SK-N-SH (cell line): ENCODE measurements around the gene SNRPF. TPM values are rescaled to one million over a fixed set of nuclear protein-coding genes. Genes with fewer than 3 reads are reported as not detected.

Experiments
- CHD2 ChIP-seq: fragments of 150-350 bp; IDR thresholded peaks from 2 replicates; pipeline ENCODE4 v1.6.1; 2018; ENCODE audit warnings: low read length; ENCODE audit not compliant: partially characterized antibody
- ELF1 ChIP-seq: IDR thresholded peaks from 2 replicates; pipeline ENCODE4 v1.4.0; 2012
- EP300 ChIP-seq, 2 experiments: IDR thresholded peaks; 2 replicates each; pipeline versions ENCODE4 v1.4.0 to v1.6.1; 2012; ENCODE audit warnings: borderline replicate concordance in 1 of 2, low read depth in 1 of 2, low read length in 1 of 2
- EZH2phosphoT487 ChIP-seq: fragments of 200-600 bp; sonication (generic); IDR thresholded peaks from 2 replicates; pipeline ENCODE4 v1.6.1; 2017; ENCODE audit warnings: low read depth, mixed run types, mild to moderate bottlenecking, antibody characterized with exemption, moderate library complexity, borderline replicate concordance
- GABPA ChIP-seq: IDR thresholded peaks from 2 replicates; pipeline ENCODE4 v1.4.0; 2012; ENCODE audit warnings: low read depth, mild to moderate bottlenecking
- GATA2 ChIP-seq: sonication (generic); formaldehyde crosslinking; IDR thresholded peaks from 2 replicates; pipeline ENCODE4 v1.5.0; 2020; ENCODE audit warnings: mild to moderate bottlenecking, missing genetic modification reagents
- MXI1 ChIP-seq: IDR thresholded peaks from 2 replicates; pipeline ENCODE4 v1.6.1; 2012; ENCODE audit warnings: mild to moderate bottlenecking, low read depth, low read length, improper control_type of control experiment
- NRF1 ChIP-seq: IDR thresholded peaks from 2 replicates; pipeline ENCODE4 v1.6.1; 2012; ENCODE audit warnings: low read depth, mild to moderate bottlenecking, low read length
- POLR2AphosphoS5 ChIP-seq: IDR thresholded peaks from 2 replicates; pipeline ENCODE4 v1.6.1; 2012; ENCODE audit warnings: low read depth, low read length
- RAD21 ChIP-seq: IDR thresholded peaks from 2 replicates; pipeline ENCODE4 v1.6.1; 2012; ENCODE audit warnings: mild to moderate bottlenecking, low read length
- RCOR1 ChIP-seq: fragments of 150-350 bp; IDR thresholded peaks from 2 replicates; pipeline ENCODE4 v1.6.1; 2017; ENCODE audit warnings: antibody characterized with exemption, low read length
- RFX5 ChIP-seq: IDR thresholded peaks from 2 replicates; pipeline ENCODE4 v1.6.1; 2012; ENCODE audit warnings: mild to moderate bottlenecking, improper control_type of control experiment, low read length
- RXRA ChIP-seq: IDR thresholded peaks from 2 replicates; pipeline ENCODE4 v1.4.0; 2012; ENCODE audit warnings: low read depth, mild to moderate bottlenecking, borderline replicate concordance
- SIN3A ChIP-seq: IDR thresholded peaks from 2 replicates; pipeline ENCODE4 v1.6.1; 2012; ENCODE audit warnings: low read depth, mild to moderate bottlenecking, low read length, moderate library complexity, borderline replicate concordance
- SMC3 ChIP-seq: IDR thresholded peaks from 2 replicates; pipeline ENCODE4 v1.6.1; 2012; ENCODE audit warnings: low read depth, low read length, improper control_type of control experiment
- TAF1 ChIP-seq: IDR thresholded peaks from 2 replicates; pipeline ENCODE4 v1.6.1; 2012; ENCODE audit warnings: low read depth, mild to moderate bottlenecking, low read length, moderate library complexity, borderline replicate concordance
- TCF12 ChIP-seq: IDR thresholded peaks from 2 replicates; pipeline ENCODE4 v1.4.0; 2012
- polyA plus RNA-seq, 3 experiments: library from polyadenylated mRNA; depleted of rRNA; stranded (reverse); fragments of >200 nt; gene quantifications; 2 replicates each; pipeline ENCODE4 v1.2.3, GENCODE V29; 2012
- TF ChIP-seq, protein P1 (sequence below): IDR thresholded peaks from 2 replicates; pipeline ENCODE4 v1.4.0; 2012; ENCODE audit warnings: low read depth, borderline replicate concordance
- TF ChIP-seq, protein P2 (sequence below): fragments of 200-600 bp; sonication (generic); IDR thresholded peaks from 2 replicates; pipeline ENCODE4 v1.6.1; 2017; ENCODE audit warnings: antibody characterized with exemption, mild to moderate bottlenecking, moderate library complexity
- TF ChIP-seq, protein P3 (sequence below): IDR thresholded peaks from 2 replicates; pipeline ENCODE4; 2012
- TF ChIP-seq, protein P4 (sequence below): IDR thresholded peaks from 2 replicates; pipeline ENCODE4 v1.4.0; 2012; ENCODE audit warnings: low read depth
- TF ChIP-seq, protein P5 (sequence below): fragments of 150-350 bp; IDR thresholded peaks from 2 replicates; pipeline ENCODE4 v1.6.1; 2017; ENCODE audit warnings: antibody characterized with exemption, low read length, low read depth, borderline replicate concordance

SNRPF gene
- polyA plus RNA-seq, 1 of the 3 experiments (the other 2 are of a cell fraction) = 62.5 TPM

DNA sequence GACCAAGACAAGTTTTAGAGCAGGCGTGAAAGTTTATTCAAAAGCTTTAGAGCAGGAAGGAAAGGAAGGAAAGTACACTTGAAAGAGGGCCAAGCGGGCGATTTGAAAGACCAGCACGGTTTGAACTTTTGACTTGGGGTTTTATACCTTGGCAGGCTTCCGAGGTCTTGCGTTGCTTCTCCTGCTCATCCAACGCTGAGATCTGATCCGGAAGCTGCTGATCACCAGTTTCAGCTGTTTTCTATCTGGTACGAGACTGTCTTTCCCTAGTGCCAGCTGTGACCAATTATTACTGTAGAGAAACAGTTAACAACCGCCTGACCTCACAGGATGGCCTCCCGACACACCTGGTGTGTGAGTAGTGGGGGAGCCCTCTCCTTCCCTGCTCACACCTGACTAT lies 20.6 kb upstream of the SNRPF start (continued):
- TF ChIP-seq EZH2phosphoT487 (no peak), TAF1 (no peak), SMC3 (no peak), MXI1 (no peak), RAD21 (no peak), NRF1 (no peak), ELF1 (peak; percentile 46; the same call in 1 of the 2 replicates), RFX5 (no peak), TCF12 (peak; percentile 98), SIN3A (no peak), EP300 (IDR thresholded peaks at IDR 0.05; ENCODE audit: borderline replicate concordance in 1 of 2, low read depth in 1 of 2, low read length in 1 of 2) (peak; percentile 23 to 61; a peak in 1 of 4 replicates), GABPA (no peak), RXRA (peak; percentile 83), GATA2 (CRISPR knock-in tag) (no peak), CHD2 (no peak), POLR2AphosphoS5 (peak; percentile 72; the same call in 1 of the 2 replicates), RCOR1 (peak; percentile 50; the same call in 1 of the 2 replicates)
- TF ChIP-seq, protein P1, sequence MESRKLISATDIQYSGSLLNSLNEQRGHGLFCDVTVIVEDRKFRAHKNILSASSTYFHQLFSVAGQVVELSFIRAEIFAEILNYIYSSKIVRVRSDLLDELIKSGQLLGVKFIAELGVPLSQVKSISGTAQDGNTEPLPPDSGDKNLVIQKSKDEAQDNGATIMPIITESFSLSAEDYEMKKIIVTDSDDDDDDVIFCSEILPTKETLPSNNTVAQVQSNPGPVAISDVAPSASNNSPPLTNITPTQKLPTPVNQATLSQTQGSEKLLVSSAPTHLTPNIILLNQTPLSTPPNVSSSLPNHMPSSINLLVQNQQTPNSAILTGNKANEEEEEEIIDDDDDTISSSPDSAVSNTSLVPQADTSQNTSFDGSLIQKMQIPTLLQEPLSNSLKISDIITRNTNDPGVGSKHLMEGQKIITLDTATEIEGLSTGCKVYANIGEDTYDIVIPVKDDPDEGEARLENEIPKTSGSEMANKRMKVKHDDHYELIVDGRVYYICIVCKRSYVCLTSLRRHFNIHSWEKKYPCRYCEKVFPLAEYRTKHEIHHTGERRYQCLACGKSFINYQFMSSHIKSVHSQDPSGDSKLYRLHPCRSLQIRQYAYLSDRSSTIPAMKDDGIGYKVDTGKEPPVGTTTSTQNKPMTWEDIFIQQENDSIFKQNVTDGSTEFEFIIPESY = 0 out of 2 replicates have a peak, but pooled peaks have one; percentile 24
- TF ChIP-seq, protein P2, sequence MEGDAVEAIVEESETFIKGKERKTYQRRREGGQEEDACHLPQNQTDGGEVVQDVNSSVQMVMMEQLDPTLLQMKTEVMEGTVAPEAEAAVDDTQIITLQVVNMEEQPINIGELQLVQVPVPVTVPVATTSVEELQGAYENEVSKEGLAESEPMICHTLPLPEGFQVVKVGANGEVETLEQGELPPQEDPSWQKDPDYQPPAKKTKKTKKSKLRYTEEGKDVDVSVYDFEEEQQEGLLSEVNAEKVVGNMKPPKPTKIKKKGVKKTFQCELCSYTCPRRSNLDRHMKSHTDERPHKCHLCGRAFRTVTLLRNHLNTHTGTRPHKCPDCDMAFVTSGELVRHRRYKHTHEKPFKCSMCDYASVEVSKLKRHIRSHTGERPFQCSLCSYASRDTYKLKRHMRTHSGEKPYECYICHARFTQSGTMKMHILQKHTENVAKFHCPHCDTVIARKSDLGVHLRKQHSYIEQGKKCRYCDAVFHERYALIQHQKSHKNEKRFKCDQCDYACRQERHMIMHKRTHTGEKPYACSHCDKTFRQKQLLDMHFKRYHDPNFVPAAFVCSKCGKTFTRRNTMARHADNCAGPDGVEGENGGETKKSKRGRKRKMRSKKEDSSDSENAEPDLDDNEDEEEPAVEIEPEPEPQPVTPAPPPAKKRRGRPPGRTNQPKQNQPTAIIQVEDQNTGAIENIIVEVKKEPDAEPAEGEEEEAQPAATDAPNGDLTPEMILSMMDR = no peak
- TF ChIP-seq, protein P3, sequence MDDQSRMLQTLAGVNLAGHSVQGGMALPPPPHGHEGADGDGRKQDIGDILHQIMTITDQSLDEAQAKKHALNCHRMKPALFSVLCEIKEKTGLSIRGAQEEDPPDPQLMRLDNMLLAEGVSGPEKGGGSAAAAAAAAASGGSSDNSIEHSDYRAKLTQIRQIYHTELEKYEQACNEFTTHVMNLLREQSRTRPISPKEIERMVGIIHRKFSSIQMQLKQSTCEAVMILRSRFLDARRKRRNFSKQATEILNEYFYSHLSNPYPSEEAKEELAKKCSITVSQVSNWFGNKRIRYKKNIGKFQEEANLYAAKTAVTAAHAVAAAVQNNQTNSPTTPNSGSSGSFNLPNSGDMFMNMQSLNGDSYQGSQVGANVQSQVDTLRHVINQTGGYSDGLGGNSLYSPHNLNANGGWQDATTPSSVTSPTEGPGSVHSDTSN = peak; percentile 75
- TF ChIP-seq, protein P4, sequence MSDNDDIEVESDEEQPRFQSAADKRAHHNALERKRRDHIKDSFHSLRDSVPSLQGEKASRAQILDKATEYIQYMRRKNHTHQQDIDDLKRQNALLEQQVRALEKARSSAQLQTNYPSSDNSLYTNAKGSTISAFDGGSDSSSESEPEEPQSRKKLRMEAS = 0 out of 2 replicates have a peak, but pooled peaks have one; percentile 13
- TF ChIP-seq, protein P5, sequence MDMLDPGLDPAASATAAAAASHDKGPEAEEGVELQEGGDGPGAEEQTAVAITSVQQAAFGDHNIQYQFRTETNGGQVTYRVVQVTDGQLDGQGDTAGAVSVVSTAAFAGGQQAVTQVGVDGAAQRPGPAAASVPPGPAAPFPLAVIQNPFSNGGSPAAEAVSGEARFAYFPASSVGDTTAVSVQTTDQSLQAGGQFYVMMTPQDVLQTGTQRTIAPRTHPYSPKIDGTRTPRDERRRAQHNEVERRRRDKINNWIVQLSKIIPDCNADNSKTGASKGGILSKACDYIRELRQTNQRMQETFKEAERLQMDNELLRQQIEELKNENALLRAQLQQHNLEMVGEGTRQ = no peak
